Naive thymus-derived CD4-positive, alpha-beta T cell (primary cell): ENCODE measurements around the gene FCHSD1. TPM values are rescaled to one million over a fixed set of nuclear protein-coding genes. Genes with fewer than 3 reads are reported as not detected.

Experiments used
- ATAC-seq: fragments of 150-1000 bp; cut with Tn5 transposase; 2 replicates; pipeline ENCODE4 v1.10.0; 2021; ENCODE audit warnings: mild to moderate bottlenecking, moderate library complexity
- CTCF ChIA-PET: fragments of 350-600 bp; sonication (Branson Sonifier 250); formaldehyde crosslinking; loops from one replicate; lab custom pipeline; 2021; ENCODE audit warnings: antibody characterized with exemption; lab: Charles Lee
- POLR2A ChIA-PET: fragments of 350-600 bp; sonication (Branson Sonifier 250); formaldehyde crosslinking; loops from one replicate; lab custom pipeline; 2021; ENCODE audit warnings: antibody characterized with exemption, inconsistent platforms; lab: Charles Lee
- DNase-seq, 9 donors: peaks; one replicate each; pipeline versions ENCODE4 v3.0.0 to v3.0.0-alpha.2; 2020 to 2022; ENCODE audit warnings: mixed read lengths in 1 of 9
- H3K27ac ChIP-seq: one replicate; pipeline ENCODE4 v1.7.0; 2013; ENCODE audit warnings: mild to moderate bottlenecking, low read depth, low read length, moderate library complexity
- H3K27me3 ChIP-seq, 2 donors: one replicate each; pipeline ENCODE4 v1.7.0; 2013; ENCODE audit warnings: low read length in 2 of 2, mild to moderate bottlenecking in 2 of 2, moderate library complexity in 2 of 2; ENCODE audit not compliant: control insufficient read depth in 2 of 2, insufficient read depth in 2 of 2
- H3K36me3 ChIP-seq, 3 experiments: 1 replicate in 2 of 3; 2 replicates in 1 of 3; pipeline ENCODE4 v1.7.0; 2013; ENCODE audit warnings: low read length in 3 of 3, mild to moderate bottlenecking in 3 of 3, moderate library complexity in 1 of 3; ENCODE audit not compliant: insufficient read depth in 3 of 3, control insufficient read depth in 2 of 3
- H3K4me1 ChIP-seq, 2 donors: one replicate each; pipeline ENCODE4 v1.7.0; 2013; ENCODE audit warnings: low read length in 2 of 2, mild to moderate bottlenecking in 2 of 2, moderate library complexity in 1 of 2; ENCODE audit not compliant: control insufficient read depth in 2 of 2, insufficient read depth in 2 of 2
- H3K4me3 ChIP-seq: 2 replicates; pipeline ENCODE4 v1.7.0; 2013; ENCODE audit warnings: mild to moderate bottlenecking, low read length
- H3K9me3 ChIP-seq, 3 experiments: 1 replicate in 2 of 3; 2 replicates in 1 of 3; pipeline ENCODE4 v1.7.0; 2013; ENCODE audit warnings: low read length in 3 of 3; ENCODE audit not compliant: control insufficient read depth in 2 of 3
- H3K27ac Mint-ChIP-seq, 9 donors: one replicate each; pipeline ENCODE4 v1.8.0; 2020 to 2022; ENCODE audit warnings: mixed read lengths in 9 of 9, mild to moderate bottlenecking in 8 of 9, moderate library complexity in 5 of 9, inconsistent platforms in 2 of 9
- H3K27me3 Mint-ChIP-seq, 5 donors: one replicate each; pipeline ENCODE4 v1.8.0; 2021 to 2022; ENCODE audit warnings: mixed read lengths in 5 of 5, mild to moderate bottlenecking in 1 of 5
- H3K36me3 Mint-ChIP-seq, 5 donors: one replicate each; pipeline ENCODE4 v1.8.0; 2020 to 2022; ENCODE audit warnings: mixed read lengths in 5 of 5, mild to moderate bottlenecking in 3 of 5, inconsistent platforms in 1 of 5
- H3K4me1 Mint-ChIP-seq, 7 donors: one replicate each; pipeline ENCODE4 v1.8.0; 2020 to 2022; ENCODE audit warnings: mixed read lengths in 7 of 7, mild to moderate bottlenecking in 3 of 7, inconsistent platforms in 1 of 7
- H3K4me3 Mint-ChIP-seq, 10 donors: one replicate each; pipeline ENCODE4 v1.8.0; 2020 to 2022; ENCODE audit warnings: mild to moderate bottlenecking in 10 of 10, mixed read lengths in 10 of 10, moderate library complexity in 6 of 10, inconsistent platforms in 2 of 10
- H3K9me3 Mint-ChIP-seq, 11 donors: one replicate each; pipeline ENCODE4 v1.8.0; 2020 to 2022; ENCODE audit warnings: mixed read lengths in 11 of 11, mild to moderate bottlenecking in 4 of 11, inconsistent platforms in 1 of 11, moderate library complexity in 1 of 11
- intact Hi-C, 2 donors: fragments of 100-400 bp; cut with micrococcal nuclease; formaldehyde crosslinking; loops; one replicate each; pipeline ENCODE4 v1.15.1; 2023
- polyA plus RNA-seq, 2 donors: library from polyadenylated mRNA; unstranded; fragments of 300-500 nt; fragmentation: Illumina TruSeq; gene quantifications; one replicate each; pipeline ENCODE4 v1.2.3, GENCODE V29; 2021
- total RNA-seq, 6 experiments: library from RNA in 5 of 6; stranded (reverse) in 5 of 6; gene quantifications; 1 replicate in 5 of 6; 2 replicates in 1 of 6; pipeline ENCODE4 v1.2.3 and lab custom pipeline; 2021 to 2026

FCHSD1 gene
- total and polyA plus RNA-seq, 7 experiments from 2014 or later, result 4.9 to 96.1 (median 73.0) TPM

- Histone ChIP-seq H3K27ac (no peak overlapping the region), H3K9me3 (no peaks in the 10 kb centered on the region), H3K4me3 (no peak overlapping the region), H3K4me1 (peaks cover 14 to 16% of the 10 kb centered on the region in 2 donors), H3K36me3 (no peaks in the 10 kb centered on the region), H3K27me3 (no peaks in the 10 kb centered on the region)
- Mint-ChIP-seq H3K9me3 (peaks cover 0 to 2% (median 0%) of the 10 kb centered on the region in 11 donors), H3K27me3 (no peaks in the 10 kb centered on the region), H3K36me3 (peaks cover 0 to 5% (median 0%) of the 10 kb centered on the region in 5 donors), H3K4me1 (peaks cover 15 to 33% (median 27%) of the 10 kb centered on the region in 7 donors), H3K4me3 (peak overlapping the region in 1 of 10 donors; percentile 80), H3K27ac (peak overlapping the region in 1 of 9 donors; percentile 70)
- DNase-seq (no peak), ATAC-seq (no peak)
- POLR2A ChIA-PET, result interaction anchor here (1.2 kb wide), 2 partner anchors 29 to 43 kb away, joined by 3 to 4 read pairs; partner anchors contain the start of gene FCHSD1
- intact Hi-C loops, result loop anchor here in 1 of 2 donors (2.0 kb wide), 1 partner anchor 15 kb away; no protein-coding TSS in a partner anchor
- CTCF ChIA-PET, result interaction anchor here (1.0 kb wide), 2 partner anchors 13 to 281 kb away, joined by 3 to 4 read pairs; no protein-coding TSS in a partner anchor
Measured at GRCh38 chr5:141680178-141680577, 29.0 kb upstream of the FCHSD1 start.

GRCh38 chr5:141677415-141677814 lies 26.2 kb upstream of the FCHSD1 start:
- H3K4me1 ChIP-seq, result peaks cover 1 to 2% of the 10 kb centered on the region in 2 donors
- peaks cover 9 to 19% (median 11%) of the 10 kb centered on the region in 7 donors for H3K4me1 Mint-ChIP-seq
- peaks cover 0 to 2% (median 0%) of the 10 kb centered on the region in 11 donors for H3K9me3 Mint-ChIP-seq
- no peak overlapping the region for H3K27ac ChIP-seq
- H3K27me3 Mint-ChIP-seq, result no peaks in the 10 kb centered on the region
- POLR2A ChIA-PET, result interaction anchor here (0.6 kb wide), 1 partner anchor 295 kb away, joined by 5 read pairs; no protein-coding TSS in a partner anchor
- no peak overlapping the region for H3K4me3 Mint-ChIP-seq
- no peak overlapping the region for H3K4me3 ChIP-seq
- H3K9me3 ChIP-seq, result no peaks in the 10 kb centered on the region
- H3K27me3 ChIP-seq, result no peaks in the 10 kb centered on the region
- intact Hi-C loops, result no loop called here
- H3K36me3 ChIP-seq, result no peaks in the 10 kb centered on the region
- CTCF ChIA-PET, result no interaction called here
- H3K27ac Mint-ChIP-seq, result peak overlapping the region in 1 of 9 donors; percentile 5
- H3K36me3 Mint-ChIP-seq, result peaks cover 0 to 5% (median 0%) of the 10 kb centered on the region in 5 donors
- ATAC-seq (no peak), DNase-seq (no peak)

- H3K4me3 Mint-ChIP-seq, result no peak overlapping the region
- peaks cover 0 to 2% (median 0%) of the 10 kb centered on the region in 11 donors for H3K9me3 Mint-ChIP-seq
- no peaks in the 10 kb centered on the region for H3K36me3 ChIP-seq
- H3K27ac Mint-ChIP-seq, result no peak overlapping the region
- CTCF ChIA-PET, result interaction anchor here (0.6 to 1.6 kb wide), 5 partner anchors 11 to 204 kb away, joined by 3 to 6 read pairs (median 3); no protein-coding TSS in a partner anchor
- H3K27me3 Mint-ChIP-seq, result no peaks in the 10 kb centered on the region
- DNase-seq (no peak), ATAC-seq (no peak)
- peaks cover 0 to 9% (median under 1%) of the 10 kb centered on the region in 7 donors for H3K4me1 Mint-ChIP-seq
- H3K4me1 ChIP-seq, result no peaks in the 10 kb centered on the region
- POLR2A ChIA-PET, result no interaction called here
- no peaks in the 10 kb centered on the region for H3K9me3 ChIP-seq
- H3K4me3 ChIP-seq, result no peak overlapping the region
- intact Hi-C loops, result no loop called here
- peaks cover 0 to 5% (median 0%) of the 10 kb centered on the region in 5 donors for H3K36me3 Mint-ChIP-seq
- no peak overlapping the region for H3K27ac ChIP-seq
- H3K27me3 ChIP-seq, result no peaks in the 10 kb centered on the region
Measured at GRCh38 chr5:141675672-141676071, 24.5 kb upstream of the FCHSD1 start.

- H3K36me3 ChIP-seq, result no peaks in the 10 kb centered on the region
- intact Hi-C loops, result no loop called here
- peaks cover 0 to 2% (median 0%) of the 10 kb centered on the region in 11 donors for H3K9me3 Mint-ChIP-seq
- ATAC-seq (no peak), DNase-seq (no peak)
- H3K4me1 Mint-ChIP-seq, result peaks cover 0 to 7% (median 0%) of the 10 kb centered on the region in 7 donors
- no peaks in the 10 kb centered on the region for H3K4me1 ChIP-seq
- H3K27ac Mint-ChIP-seq, result peak overlapping the region in 1 of 9 donors; percentile 18
- H3K36me3 Mint-ChIP-seq, result peaks cover 0 to 5% (median 0%) of the 10 kb centered on the region in 5 donors
- no peak overlapping the region for H3K4me3 ChIP-seq
- no peak overlapping the region for H3K4me3 Mint-ChIP-seq
- POLR2A ChIA-PET, result no interaction called here
- no peaks in the 10 kb centered on the region for H3K27me3 ChIP-seq
- H3K27ac ChIP-seq, result no peak overlapping the region
- no peaks in the 10 kb centered on the region for H3K9me3 ChIP-seq
- no peaks in the 10 kb centered on the region for H3K27me3 Mint-ChIP-seq
- CTCF ChIA-PET, result no interaction called here
Measured at GRCh38 chr5:141674747-141675146, 23.5 kb upstream of the FCHSD1 start.

- H3K27ac Mint-ChIP-seq, result no peak overlapping the region
- no peaks in the 10 kb centered on the region for H3K27me3 Mint-ChIP-seq
- H3K9me3 Mint-ChIP-seq, result peaks cover 0 to under 1% (median 0%) of the 10 kb centered on the region in 11 donors
- H3K36me3 Mint-ChIP-seq, result peaks cover 0 to under 1% (median 0%) of the 10 kb centered on the region in 5 donors
- Histone ChIP-seq H3K4me3 (no peak overlapping the region), H3K9me3 (no peaks in the 10 kb centered on the region), H3K27me3 (no peaks in the 10 kb centered on the region), H3K4me1 (no peaks in the 10 kb centered on the region), H3K27ac (no peak overlapping the region), H3K36me3 (no peaks in the 10 kb centered on the region)
- DNase-seq, result no peak
- ChIA-PET POLR2A (no interaction called here), CTCF (interaction anchor here (0.6 to 1.4 kb wide), 3 partner anchors 9 to 142 kb away, joined by 3 to 4 read pairs (median 4); no protein-coding TSS in a partner anchor)
- no peak for ATAC-seq
- H3K4me1 Mint-ChIP-seq, result peaks cover 0 to 4% (median 0%) of the 10 kb centered on the region in 7 donors
- intact Hi-C loops, result no loop called here
- no peak overlapping the region for H3K4me3 Mint-ChIP-seq
Measured at GRCh38 chr5:141672841-141673813, 21.9 kb upstream of the FCHSD1 start.

- Histone ChIP-seq H3K9me3 (no peaks in the 10 kb centered on the region), H3K4me1 (no peaks in the 10 kb centered on the region), H3K27me3 (no peaks in the 10 kb centered on the region), H3K36me3 (no peaks in the 10 kb centered on the region), H3K4me3 (no peak overlapping the region), H3K27ac (no peak overlapping the region)
- Mint-ChIP-seq H3K4me3 (no peak overlapping the region), H3K27me3 (no peaks in the 10 kb centered on the region), H3K4me1 (peaks cover 0 to 4% (median 0%) of the 10 kb centered on the region in 7 donors), H3K9me3 (no peaks in the 10 kb centered on the region), H3K27ac (no peak overlapping the region), H3K36me3 (no peaks in the 10 kb centered on the region)
- ChIA-PET CTCF (interaction anchor here (0.5 to 3.3 kb wide), 4 partner anchors 8 to 1389 kb away, joined by 3 to 15 read pairs (median 4); no protein-coding TSS in a partner anchor), POLR2A (interaction anchor here (1.5 to 1.6 kb wide), 2 partner anchors 11 to 288 kb away, joined by 4 to 5 read pairs; no protein-coding TSS in a partner anchor)
- intact Hi-C loops, result no loop called here
- DNase-seq (no peak), ATAC-seq (peak; percentile 16)
Measured at GRCh38 chr5:141672071-141672840, 21.0 kb upstream of the FCHSD1 start.
